OCI-LY7 (cell line): ENCODE measurements around the gene RPS6KA2. TPM values are rescaled to one million over a fixed set of nuclear protein-coding genes. Genes with fewer than 3 reads are reported as not detected.

Experiments used
- BruUV-seq: library from RNA; stranded (reverse); fragments of 400-500 nt; replicated peaks from 2 replicates; lab custom pipeline; 2021; lab: Mats Ljungman, UMichigan
- CTCF ChIA-PET: fragments of 300-600 bp; sonication (Branson Sonifier 250); formaldehyde crosslinking; loops from one replicate; lab custom pipeline; 2022; ENCODE audit warnings: antibody characterized with exemption; ENCODE audit not compliant: unreplicated experiment; lab: Charles Lee
- POLR2A ChIA-PET: fragments of 300-600 bp; sonication (Branson Sonifier 250); formaldehyde crosslinking; loops from one replicate; lab custom pipeline; 2022; ENCODE audit warnings: antibody characterized with exemption; lab: Charles Lee
- DNase-seq: peaks from one replicate; pipeline ENCODE4 v3.0.0-alpha.2; 2015; ENCODE audit warnings: low spot score
- H2AFZ ChIP-seq: fragments of 200-600 bp; sonication (generic), shearing (Covaris generic); 2 replicates; pipeline ENCODE4 v1.6.1; 2014; ENCODE audit warnings: mild to moderate bottlenecking, antibody characterized with exemption, low read length, moderate library complexity
- H3K27ac ChIP-seq: fragments of 200-600 bp; sonication (generic); 2 replicates; pipeline ENCODE4 v1.5.1; 2014; ENCODE audit warnings: mixed run types, low read depth, mild to moderate bottlenecking, moderate library complexity, low read length, inconsistent platforms; ENCODE audit not compliant: poor library complexity, severe bottlenecking
- H3K36me3 ChIP-seq: fragments of 200-600 bp; sonication (generic); 2 replicates; pipeline ENCODE4 v1.6.1; 2014; ENCODE audit warnings: mild to moderate bottlenecking, antibody characterized with exemption, low read length, moderate library complexity, mixed read lengths; ENCODE audit not compliant: insufficient read depth
- H3K4me1 ChIP-seq: fragments of 200-600 bp; sonication (generic); 2 replicates; pipeline ENCODE4 v1.5.1; 2014; ENCODE audit warnings: mild to moderate bottlenecking, low read length; ENCODE audit not compliant: insufficient read depth, poor library complexity, severe bottlenecking
- H3K4me2 ChIP-seq: fragments of 200-600 bp; sonication (generic); 2 replicates; pipeline ENCODE4 v1.6.1; 2014; ENCODE audit warnings: mild to moderate bottlenecking, low read length
- H3K4me3 ChIP-seq: fragments of 200-600 bp; sonication (generic); 2 replicates; pipeline ENCODE4 v1.5.1; 2014; ENCODE audit warnings: mild to moderate bottlenecking, low read depth, low read length; ENCODE audit not compliant: poor library complexity, severe bottlenecking
- H3K79me2 ChIP-seq: fragments of 200-600 bp; sonication (generic); 2 replicates; pipeline ENCODE4 v1.6.1; 2016; ENCODE audit warnings: low read depth, mild to moderate bottlenecking, low read length, moderate library complexity, mixed read lengths; ENCODE audit not compliant: insufficient read depth
- H3K9me2 ChIP-seq: fragments of 200-600 bp; sonication (generic); 2 replicates; pipeline ENCODE4 v1.6.1; 2016; ENCODE audit warnings: mild to moderate bottlenecking, low read length, mixed read lengths; ENCODE audit not compliant: insufficient read depth
- H3K9me3 ChIP-seq: fragments of 200-600 bp; sonication (generic); 2 replicates; pipeline ENCODE4 v1.6.1; 2014; ENCODE audit warnings: mild to moderate bottlenecking, mixed run types, low read length, mixed read lengths
- H4K20me1 ChIP-seq: fragments of 200-600 bp; sonication (generic); 2 replicates; pipeline ENCODE4 v1.6.1; 2014; ENCODE audit warnings: mild to moderate bottlenecking, antibody characterized with exemption, low read length, moderate library complexity, mixed read lengths; ENCODE audit not compliant: insufficient read depth
- EZH2phosphoT487 ChIP-seq: fragments of 200-600 bp; sonication (generic); IDR thresholded peaks from 2 replicates; pipeline ENCODE4 v1.6.1; 2018; ENCODE audit warnings: low read depth, borderline replicate concordance, mild to moderate bottlenecking, mixed run types, antibody characterized with exemption, low read length, moderate library complexity, mixed read lengths
- intact Hi-C: fragments of 100-400 bp; cut with micrococcal nuclease; formaldehyde crosslinking; loops from one replicate; pipeline ENCODE4 v1.10.0; 2022; ENCODE audit not compliant: unreplicated experiment
- total RNA-seq, 2 experiments: library from RNA; depleted of rRNA in 1 of 2; stranded (reverse); fragments of >200 nt in 1 of 2; shearing (Covaris generic) in 1 of 2; gene quantifications; 2 replicates each; pipeline ENCODE4 v1.2.3, GENCODE V29; 2014 to 2022
- TF ChIP-seq, protein P1 (sequence below): fragments of 200-600 bp; sonication (generic); conservative IDR thresholded peaks from 2 replicates; pipeline ENCODE4 v1.5.1; 2014; ENCODE audit warnings: mild to moderate bottlenecking, antibody characterized with exemption, low read length, moderate library complexity, mixed read lengths

Gene RPS6KA2
- total RNA-seq, 2 experiments from 2014 or later: 0.69 to 1.9 TPM

GRCh38 chr6:166497087-166497899, 129.8 kb downstream of the RPS6KA2 start:
- POLR2A ChIA-PET: interaction anchor here (0.7 kb wide), 1 partner anchor 185 kb away, joined by 3 read pairs; no protein-coding TSS in a partner anchor
- H3K4me3 ChIP-seq: no peak overlapping the region
- H3K27ac ChIP-seq: no peak overlapping the region
- no peaks in the 10 kb centered on the region for H3K79me2 ChIP-seq
- no peaks in the 10 kb centered on the region for H3K4me1 ChIP-seq
- DNase-seq: no peak
- intact Hi-C loops: no loop called here
- CTCF ChIA-PET: no interaction called here
- H2AFZ ChIP-seq: no peak overlapping the region
- H3K4me2 ChIP-seq: no peak overlapping the region
- no peaks in the 10 kb centered on the region for H3K9me2 ChIP-seq
- H3K36me3 ChIP-seq: no peaks in the 10 kb centered on the region
- H3K9me3 ChIP-seq: no peaks in the 10 kb centered on the region
- no TSS peak for BruUV-seq
- no peaks in the 10 kb centered on the region for H4K20me1 ChIP-seq
- TF ChIP-seq, protein P1, sequence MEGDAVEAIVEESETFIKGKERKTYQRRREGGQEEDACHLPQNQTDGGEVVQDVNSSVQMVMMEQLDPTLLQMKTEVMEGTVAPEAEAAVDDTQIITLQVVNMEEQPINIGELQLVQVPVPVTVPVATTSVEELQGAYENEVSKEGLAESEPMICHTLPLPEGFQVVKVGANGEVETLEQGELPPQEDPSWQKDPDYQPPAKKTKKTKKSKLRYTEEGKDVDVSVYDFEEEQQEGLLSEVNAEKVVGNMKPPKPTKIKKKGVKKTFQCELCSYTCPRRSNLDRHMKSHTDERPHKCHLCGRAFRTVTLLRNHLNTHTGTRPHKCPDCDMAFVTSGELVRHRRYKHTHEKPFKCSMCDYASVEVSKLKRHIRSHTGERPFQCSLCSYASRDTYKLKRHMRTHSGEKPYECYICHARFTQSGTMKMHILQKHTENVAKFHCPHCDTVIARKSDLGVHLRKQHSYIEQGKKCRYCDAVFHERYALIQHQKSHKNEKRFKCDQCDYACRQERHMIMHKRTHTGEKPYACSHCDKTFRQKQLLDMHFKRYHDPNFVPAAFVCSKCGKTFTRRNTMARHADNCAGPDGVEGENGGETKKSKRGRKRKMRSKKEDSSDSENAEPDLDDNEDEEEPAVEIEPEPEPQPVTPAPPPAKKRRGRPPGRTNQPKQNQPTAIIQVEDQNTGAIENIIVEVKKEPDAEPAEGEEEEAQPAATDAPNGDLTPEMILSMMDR: no peak
- TF ChIP-seq EZH2phosphoT487: no peak

DNA sequence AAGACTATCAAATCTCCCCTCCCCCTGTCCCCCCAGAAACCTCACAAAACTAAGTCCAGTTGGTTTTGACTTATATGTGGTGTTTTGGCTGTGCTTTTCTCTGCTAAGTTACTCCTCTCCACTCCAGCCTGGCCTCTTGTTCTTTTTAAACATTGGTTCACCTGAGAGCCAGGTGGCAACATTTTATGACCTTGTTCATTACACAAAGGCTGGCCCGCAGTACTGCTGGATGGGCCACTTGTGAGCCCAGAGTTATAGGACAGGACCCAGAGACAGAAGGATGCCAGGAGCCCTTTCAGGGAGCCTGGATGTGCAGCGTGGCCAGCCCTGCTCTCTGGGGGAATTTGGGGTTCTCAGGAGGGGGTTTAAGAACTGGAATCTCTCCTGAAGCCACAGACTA, 130.6 kb downstream of the RPS6KA2 start:
- BruUV-seq: no TSS peak
- Histone ChIP-seq H3K4me1 (no peaks in the 10 kb centered on the region), H2AFZ (no peak overlapping the region), H3K9me2 (no peaks in the 10 kb centered on the region), H3K4me3 (no peak overlapping the region), H3K79me2 (no peaks in the 10 kb centered on the region), H3K36me3 (no peaks in the 10 kb centered on the region), H3K27ac (no peak overlapping the region), H3K4me2 (no peak overlapping the region), H4K20me1 (no peaks in the 10 kb centered on the region), H3K9me3 (no peaks in the 10 kb centered on the region)
- ChIA-PET CTCF (no interaction called here), POLR2A (interaction anchor here (0.7 kb wide), 1 partner anchor 186 kb away, joined by 3 read pairs; no protein-coding TSS in a partner anchor)
- intact Hi-C loops: no loop called here
- DNase-seq: no peak
- TF ChIP-seq, protein P1: no peak
- TF ChIP-seq EZH2phosphoT487: no peak
